OCI-M2 (cell line): ENCODE data around the gene GCKR.

Experiments used
- DNase-seq: peaks from one replicate; lab custom pipeline; 2025; ENCODE audit not compliant: unreplicated experiment; lab: John Stamatoyannopoulos, UW

The GCKR gene

GRCh38 chr2:27496357-27497287 lies at the start of gene GCKR:
Gene GCKR, plus strand, starts transcription at chr2:27496839. Its CDS starts 66 bp downstream, at chr2:27496905.
- DNase-seq, result no peak

- no peak for DNase-seq
Measured at GRCh38 chr2:27448381-27448780, 48.3 kb upstream of the GCKR start.

- DNase-seq, result no peak
Measured at GRCh38 chr2:27451095-27451494, 45.5 kb upstream of the GCKR start.

- no peak for DNase-seq
Measured at GRCh38 chr2:27453968-27454367, 42.7 kb upstream of the GCKR start.

GRCh38 chr2:27461118-27461517 lies 35.5 kb upstream of the GCKR start:
- DNase-seq, result peak; percentile 66

GRCh38 chr2:27464443-27464842 lies 32.2 kb upstream of the GCKR start:
- no peak for DNase-seq

GRCh38 chr2:27471961-27472360 lies 24.7 kb upstream of the GCKR start:
- DNase-seq, result no peak

GRCh38 chr2:27485496-27485895 lies 11.1 kb upstream of the GCKR start:
- no peak for DNase-seq

GRCh38 chr2:27489118-27489497 lies 7.5 kb upstream of the GCKR start:
- no peak for DNase-seq

- DNase-seq, result peak; percentile 54
Measured at GRCh38 chr2:27489498-27490397, 6.9 kb upstream of the GCKR start, which contains the start of gene IFT172. Gene IFT172, minus strand, starts transcription at chr2:27489743. Its CDS starts 90 bp downstream, at chr2:27489653.

GRCh38 chr2:27492557-27492956 lies 4.1 kb upstream of the GCKR start:
- no peak for DNase-seq

- no peak for DNase-seq
Measured at GRCh38 chr2:27493948-27494283, 2.7 kb upstream of the GCKR start.

GRCh38 chr2:27494284-27494943 lies 2.2 kb upstream of the GCKR start:
- no peak for DNase-seq

GRCh38 chr2:27494944-27495554 lies 1.6 kb upstream of the GCKR start, which contains the start of gene FNDC4:
Gene FNDC4, minus strand, starts transcription at chr2:27495200. Its CDS starts 521 bp downstream, at chr2:27494679.
- no peak for DNase-seq

GRCh38 chr2:27495840-27496356 lies 741 bp upstream of the GCKR start:
- no peak for DNase-seq

GRCh38 chr2:27497288-27497627 lies 619 bp downstream of the GCKR start:
- no peak for DNase-seq

GRCh38 chr2:27498975-27499374 lies 2.3 kb downstream of the GCKR start:
- DNase-seq, result no peak

- DNase-seq, result no peak
Measured at GRCh38 chr2:27501042-27501441, 4.4 kb downstream of the GCKR start.

GRCh38 chr2:27502142-27502541 lies 5.5 kb downstream of the GCKR start:
- no peak for DNase-seq

- DNase-seq, result no peak
Measured at GRCh38 chr2:27506587-27506986, 9.9 kb downstream of the GCKR start.

GRCh38 chr2:27507293-27507692 lies 10.7 kb downstream of the GCKR start:
- DNase-seq, result no peak
